HG02623 (cell line): ENCODE data around the gene OS9.
"Not testable (repeated sequence)": the region's sequence is repeated elsewhere in the genome, so short reads cannot be mapped to it uniquely, and the experiment has no call there.

Experiments used
- ATAC-seq: cut with Tn5 transposase; IDR thresholded peaks from one replicate; pipeline ENCODE4 v1.9.1; 2021; ENCODE audit warnings: moderate library complexity; ENCODE audit not compliant: unreplicated experiment

The OS9 gene

DNA sequence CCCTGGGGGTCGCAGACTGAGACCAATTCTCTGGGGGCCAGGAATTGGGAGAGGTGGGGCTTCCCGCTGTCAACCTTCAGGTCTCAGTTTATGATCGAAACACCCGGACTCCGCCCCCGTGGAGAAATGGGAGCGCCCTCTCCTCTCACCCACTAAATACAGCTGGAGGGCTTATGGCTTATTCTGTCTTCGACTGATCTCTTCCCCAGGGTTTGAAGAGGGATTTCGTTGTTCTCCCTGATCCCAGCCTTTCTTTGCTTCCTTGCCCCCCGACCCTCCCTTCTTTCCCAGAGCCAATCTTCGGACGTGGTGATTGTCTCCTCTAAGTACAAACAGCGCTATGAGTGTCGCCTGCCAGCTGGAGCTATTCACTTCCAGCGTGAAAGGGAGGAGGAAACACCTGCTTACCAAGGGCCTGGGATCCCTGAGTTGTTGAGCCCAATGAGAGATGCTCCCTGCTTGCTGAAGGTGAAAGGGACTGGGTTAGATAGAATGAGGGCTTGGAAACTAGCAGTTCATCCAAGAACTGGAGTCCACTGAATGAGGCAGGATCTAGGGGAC lies 607 bp downstream of the OS9 start:
- ATAC-seq = no peak

DNA sequence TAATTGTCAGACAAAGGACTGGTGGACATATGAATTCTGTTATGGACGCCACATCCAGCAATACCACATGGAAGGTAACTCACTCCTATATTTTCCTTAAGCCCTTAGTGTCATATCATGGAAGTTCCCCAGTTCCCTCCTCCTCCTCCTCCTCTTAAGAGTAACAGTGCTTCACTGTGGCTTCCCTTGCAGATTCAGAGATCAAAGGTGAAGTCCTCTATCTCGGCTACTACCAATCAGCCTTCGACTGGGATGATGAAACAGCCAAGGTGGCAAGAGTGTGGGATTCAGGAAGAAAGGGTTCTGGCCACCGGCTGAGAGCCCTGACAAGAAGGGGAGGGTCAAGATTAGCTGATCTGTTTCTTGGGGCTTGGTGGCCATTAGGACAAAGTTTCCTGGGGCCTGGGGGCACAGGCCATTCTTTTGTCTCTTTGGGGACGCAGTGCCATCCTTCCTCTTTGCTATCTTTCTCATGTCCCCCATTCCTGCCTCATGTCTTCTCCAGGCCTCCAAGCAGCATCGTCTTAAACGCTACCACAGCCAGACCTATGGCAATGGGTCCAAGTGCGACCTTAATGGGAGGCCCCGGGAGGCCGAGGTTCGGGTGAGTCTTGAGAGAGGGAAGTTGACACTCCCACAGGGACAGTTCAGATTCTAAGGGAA lies 2.0 kb downstream of the OS9 start:
- no peak for ATAC-seq

- no peak for ATAC-seq
Observed at GRCh38 chr12:57697076-57697475, 3.1 kb downstream of the OS9 start.

- ATAC-seq = no peak
Observed at GRCh38 chr12:57698414-57698813, 4.5 kb downstream of the OS9 start.

GRCh38 chr12:57700317-57700716 lies 6.4 kb downstream of the OS9 start:
- no peak for ATAC-seq

- ATAC-seq = no peak
Observed at GRCh38 chr12:57707250-57707649, 13.3 kb downstream of the OS9 start.

GRCh38 chr12:57708296-57708695 lies 14.4 kb downstream of the OS9 start:
- no peak for ATAC-seq

- ATAC-seq = no peak
Observed at GRCh38 chr12:57712701-57713100, 18.8 kb downstream of the OS9 start.

- ATAC-seq = no peak
Observed at GRCh38 chr12:57713209-57713608, 19.3 kb downstream of the OS9 start.

- ATAC-seq = not testable (repeated sequence)
Observed at GRCh38 chr12:57715036-57715748, 21.3 kb downstream of the OS9 start.

GRCh38 chr12:57715786-57716185 lies 21.9 kb downstream of the OS9 start:
- no peak for ATAC-seq

GRCh38 chr12:57716305-57716704 lies 22.4 kb downstream of the OS9 start:
- no peak for ATAC-seq

- no peak for ATAC-seq
Observed at GRCh38 chr12:57717131-57717530, 23.2 kb downstream of the OS9 start.

- no peak for ATAC-seq
Observed at GRCh38 chr12:57717846-57718640, 24.1 kb downstream of the OS9 start.

GRCh38 chr12:57718641-57719528 lies 25.0 kb downstream of the OS9 start:
- ATAC-seq = no peak

DNA sequence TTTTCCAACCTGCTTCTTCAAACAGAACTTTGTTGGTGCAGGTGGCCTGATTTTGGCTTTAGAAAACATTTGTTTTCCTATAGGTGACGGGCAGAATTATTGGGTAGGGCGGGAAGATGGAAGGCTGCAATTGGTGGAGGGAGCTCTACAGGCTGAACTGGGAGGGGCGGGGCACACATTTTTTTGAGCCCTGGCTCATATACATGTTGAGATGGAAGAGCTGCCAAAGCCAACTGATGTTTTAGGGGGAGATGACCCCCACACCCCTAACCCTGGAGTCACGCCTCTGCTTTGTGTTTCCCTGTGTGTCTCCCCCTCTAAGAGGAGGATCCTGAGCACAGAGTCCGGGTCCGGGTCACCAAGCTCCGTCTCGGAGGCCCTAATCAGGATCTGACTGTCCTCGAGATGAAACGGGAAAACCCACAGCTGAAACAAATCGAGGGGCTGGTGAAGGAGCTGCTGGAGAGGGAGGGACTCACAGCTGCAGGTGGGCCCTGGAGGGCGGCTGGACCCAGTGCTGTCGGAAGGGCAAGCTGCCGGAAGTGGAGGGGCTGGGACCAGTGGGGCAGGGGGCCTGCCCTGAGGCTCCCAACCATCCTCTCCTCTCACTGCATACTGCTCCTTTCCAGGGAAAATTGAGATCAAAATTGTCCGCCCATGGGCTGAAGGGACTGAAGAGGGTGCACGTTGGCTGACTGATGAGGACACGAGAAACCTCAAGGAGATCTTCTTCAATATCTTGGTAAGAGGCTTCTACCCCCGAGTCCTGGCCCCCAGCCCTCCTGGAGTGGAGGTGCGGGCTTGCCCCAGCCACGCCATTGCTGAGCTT lies 26.1 kb downstream of the OS9 start:
- no peak for ATAC-seq

DNA sequence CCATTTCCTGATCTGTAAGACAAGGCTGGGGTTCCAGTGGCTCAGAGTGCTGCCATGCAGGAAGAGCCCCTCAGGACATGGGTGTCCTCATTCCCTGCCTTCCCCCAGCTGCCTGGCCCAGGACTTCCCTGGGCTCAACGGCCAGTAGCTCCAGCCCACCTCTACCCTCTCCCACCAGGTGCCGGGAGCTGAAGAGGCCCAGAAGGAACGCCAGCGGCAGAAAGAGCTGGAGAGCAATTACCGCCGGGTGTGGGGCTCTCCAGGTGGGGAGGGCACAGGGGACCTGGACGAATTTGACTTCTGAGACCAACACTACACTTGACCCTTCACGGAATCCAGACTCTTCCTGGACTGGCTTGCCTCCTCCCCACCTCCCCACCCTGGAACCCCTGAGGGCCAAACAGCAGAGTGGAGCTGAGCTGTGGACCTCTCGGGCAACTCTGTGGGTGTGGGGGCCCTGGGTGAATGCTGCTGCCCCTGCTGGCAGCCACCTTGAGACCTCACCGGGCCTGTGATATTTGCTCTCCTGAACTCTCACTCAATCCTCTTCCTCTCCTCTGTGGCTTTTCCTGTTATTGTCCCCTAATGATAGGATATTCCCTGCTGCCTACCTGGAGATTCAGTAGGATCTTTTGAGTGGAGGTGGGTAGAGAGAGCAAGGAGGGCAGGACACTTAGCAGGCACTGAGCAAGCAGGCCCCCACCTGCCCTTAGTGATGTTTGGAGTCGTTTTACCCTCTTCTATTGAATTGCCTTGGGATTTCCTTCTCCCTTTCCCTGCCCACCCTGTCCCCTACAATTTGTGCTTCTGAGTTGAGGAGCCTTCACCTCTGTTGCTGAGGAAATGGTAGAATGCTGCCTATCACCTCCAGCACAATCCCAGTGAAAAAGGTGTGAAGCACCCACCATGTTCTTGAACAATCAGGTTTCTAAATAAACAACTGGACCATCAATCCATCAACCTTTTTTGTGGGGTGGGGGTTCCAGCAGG lies 27.0 kb downstream of the OS9 start:
- no peak for ATAC-seq

DNA sequence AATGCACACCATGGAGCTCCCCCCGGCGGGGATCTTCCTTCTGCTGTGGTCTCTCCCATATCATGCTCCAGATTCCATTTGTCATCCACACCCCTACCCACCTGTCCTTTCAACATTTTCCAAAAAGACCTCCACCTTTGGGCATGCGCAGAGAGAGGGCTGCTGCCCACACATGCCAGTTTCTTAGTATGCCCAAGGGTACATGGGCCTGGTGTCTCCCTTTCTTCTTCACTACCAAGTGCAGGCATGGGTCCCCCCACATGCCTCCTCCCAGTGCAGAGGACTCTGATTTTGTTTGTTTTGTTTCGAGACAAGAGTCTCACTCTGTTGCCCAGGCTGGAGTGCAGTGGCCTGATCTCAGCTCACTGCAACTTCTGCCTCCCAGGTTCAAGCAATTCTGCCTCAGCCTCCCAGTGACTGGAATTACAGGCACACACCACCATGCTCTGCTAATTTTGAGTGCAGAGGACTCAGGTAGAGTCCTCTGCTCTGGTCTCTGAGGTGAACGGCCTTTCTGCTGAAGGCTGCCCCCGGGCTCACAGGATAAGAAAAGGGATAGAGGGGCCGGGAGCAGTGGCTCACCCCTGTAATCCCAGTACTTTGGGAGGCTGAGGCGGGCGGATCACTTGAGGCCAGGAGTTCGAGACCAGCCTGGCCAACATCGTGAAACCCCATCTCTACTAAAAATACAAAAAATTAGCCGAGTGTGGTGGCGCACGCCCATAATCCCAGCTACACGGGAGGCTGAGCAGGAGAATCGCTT lies 28.1 kb downstream of the OS9 start:
- not testable (repeated sequence) for ATAC-seq
